Muscle of back (tissue), 11 donors: ENCODE measurements around the gene COL15A1. TPM values are rescaled to one million over a fixed set of nuclear protein-coding genes. Genes with fewer than 3 reads are reported as not detected.
"Not testable (repeated sequence)": the region's sequence is repeated elsewhere in the genome, so short reads cannot be mapped to it uniquely, and the experiment has no call there.

ENCODE experiments used
- DNase-seq, 3 donors: peaks; one replicate each; pipeline versions ENCODE4 v3.0.0 to v3.0.0-alpha.2; 2013
- polyA plus RNA-seq, 10 donors: library from polyadenylated mRNA; unstranded; fragments of 120-200 nt; gene quantifications; one replicate each; pipeline ENCODE4 v1.2.1, GENCODE V29; 2013; ENCODE audit not compliant: insufficient read length in 10 of 10

Gene COL15A1
- polyA plus RNA-seq, 10 donors = 167 to 233 (median 202) TPM

- not testable (repeated sequence) for DNase-seq
Measured at GRCh38 chr9:99010393-99010792, 66.7 kb downstream of the COL15A1 start.

DNA sequence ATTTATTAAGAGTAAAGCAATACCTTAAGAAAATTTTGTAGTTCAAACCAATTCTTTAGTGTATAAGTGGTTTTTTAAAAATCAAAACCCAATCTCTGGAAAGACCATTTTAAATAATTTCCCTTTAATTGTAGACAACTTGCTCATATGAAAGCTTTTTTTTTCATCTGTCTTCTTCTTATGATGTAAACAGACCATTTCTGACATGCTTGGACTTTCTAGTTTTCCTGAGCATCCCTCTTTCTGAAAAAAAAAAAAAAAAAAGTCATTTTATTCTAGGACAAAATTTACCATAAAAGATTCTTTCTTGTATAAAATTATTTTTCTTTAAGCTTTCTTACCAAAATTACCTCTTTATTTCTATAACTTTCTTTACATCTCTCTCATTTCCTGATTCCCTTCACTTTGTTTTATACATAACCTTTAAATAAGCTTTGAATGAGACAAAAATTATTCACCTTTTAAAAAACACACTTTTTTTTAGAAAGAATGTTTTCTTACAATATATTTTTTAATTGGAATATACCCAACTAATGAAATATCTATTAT is 67.5 kb downstream of the COL15A1 start:
- no peak for DNase-seq

- DNase-seq = no peak
Measured at GRCh38 chr9:99012957-99013512, 69.3 kb downstream of the COL15A1 start.

DNA sequence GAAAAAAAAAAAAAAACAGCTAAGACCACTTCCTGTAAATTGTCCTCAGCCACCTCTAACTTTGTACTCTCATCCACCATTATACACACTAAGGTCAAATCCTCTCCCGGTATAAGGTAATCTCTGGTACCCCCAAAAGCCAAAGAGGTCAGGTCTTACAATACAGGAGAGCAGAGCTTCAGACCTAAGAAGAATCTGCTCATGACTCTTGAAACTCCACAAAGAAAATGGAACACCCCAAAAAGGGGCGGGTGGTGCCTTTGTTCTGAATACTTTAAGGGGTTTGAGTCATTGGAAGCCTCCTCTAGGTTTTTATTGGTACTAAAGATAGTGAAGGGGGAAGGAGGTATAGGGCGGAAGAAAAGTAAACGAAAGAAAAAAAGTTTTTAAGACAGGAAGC is 69.8 kb downstream of the COL15A1 start:
- DNase-seq = no peak

GRCh38 chr9:99015448-99015847 is 71.7 kb downstream of the COL15A1 start:
- DNase-seq = no peak

DNA sequence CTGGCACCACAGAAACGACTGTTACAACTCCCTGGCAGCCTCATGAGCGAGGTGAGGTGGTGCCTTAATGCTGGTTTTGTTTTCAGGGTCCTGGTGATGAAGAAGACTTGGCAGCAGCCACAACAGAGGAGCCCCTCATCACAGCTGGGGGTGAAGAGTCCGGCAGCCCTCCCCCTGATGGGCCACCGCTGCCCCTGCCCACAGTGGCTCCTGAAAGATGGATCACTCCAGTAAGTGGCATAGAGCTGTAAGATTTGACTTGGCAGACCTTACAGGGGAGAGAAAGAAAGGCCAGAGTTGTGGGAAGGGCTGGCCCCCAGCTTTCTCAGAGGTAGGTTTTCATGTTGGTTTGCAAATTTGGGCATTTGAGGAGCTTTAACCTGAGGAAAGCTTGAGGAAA is 72.2 kb downstream of the COL15A1 start:
- DNase-seq = no peak

GRCh38 chr9:99016681-99017387 is 73.1 kb downstream of the COL15A1 start:
- no peak for DNase-seq

DNA sequence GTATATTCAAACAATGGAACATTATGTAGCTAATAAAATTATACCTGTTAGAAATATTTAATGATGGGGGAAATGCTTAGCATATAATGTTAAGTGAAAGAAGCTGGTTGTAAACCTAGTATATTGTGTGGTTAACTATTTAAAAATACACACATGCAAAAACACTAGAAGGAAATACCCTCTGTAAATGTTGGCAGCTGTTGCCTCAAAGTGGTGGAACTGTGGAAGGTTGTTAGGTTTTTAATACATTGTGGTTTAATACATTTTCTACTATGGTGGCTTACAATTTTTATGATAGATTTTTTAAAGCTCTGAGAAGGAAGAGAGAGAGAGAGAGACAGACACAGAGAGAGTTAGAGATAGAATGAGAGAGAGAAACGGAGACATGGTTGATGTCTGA is 74.9 kb downstream of the COL15A1 start:
- no peak for DNase-seq

- peak in 1 of 3 donors; percentile 89 for DNase-seq
Measured at GRCh38 chr9:99019510-99020331, 76.0 kb downstream of the COL15A1 start.

DNA sequence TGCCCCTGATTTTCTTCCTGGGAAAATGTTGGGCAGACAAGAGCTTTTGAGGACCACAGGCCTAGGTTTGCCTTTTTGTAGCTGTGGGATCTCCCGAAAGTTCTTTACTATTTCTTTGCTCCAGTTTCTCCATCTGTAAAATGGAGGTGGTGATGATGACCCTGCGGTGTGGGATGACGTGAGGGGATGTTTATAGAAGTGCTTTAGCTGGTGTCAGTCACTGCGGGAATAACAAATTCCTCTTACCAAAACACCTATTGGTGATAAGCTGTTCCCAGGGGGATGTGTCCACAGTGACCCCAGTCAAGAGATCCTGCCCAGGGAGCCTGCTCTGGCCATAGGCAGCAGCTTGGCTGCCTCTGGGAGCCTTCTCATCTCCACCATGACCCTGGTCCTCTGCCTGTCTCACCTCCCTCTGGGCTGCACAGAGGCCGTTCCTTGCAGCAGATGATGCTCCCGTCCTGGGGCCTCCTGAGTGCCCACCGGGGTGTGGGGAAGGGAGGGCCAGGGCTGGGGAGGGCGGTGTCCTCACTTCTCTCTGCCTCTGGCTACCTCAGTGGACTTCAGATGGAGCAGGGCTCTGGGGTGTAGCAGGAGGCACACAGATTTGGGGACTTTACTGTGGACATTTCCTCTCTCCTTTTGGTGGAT is 77.2 kb downstream of the COL15A1 start:
- DNase-seq = no peak

GRCh38 chr9:99021512-99021911 is 77.8 kb downstream of the COL15A1 start:
- DNase-seq = no peak

- peak in 2 of 3 donors; percentile 39 to 63 for DNase-seq
Measured at GRCh38 chr9:99023231-99023630, 79.5 kb downstream of the COL15A1 start.

DNA sequence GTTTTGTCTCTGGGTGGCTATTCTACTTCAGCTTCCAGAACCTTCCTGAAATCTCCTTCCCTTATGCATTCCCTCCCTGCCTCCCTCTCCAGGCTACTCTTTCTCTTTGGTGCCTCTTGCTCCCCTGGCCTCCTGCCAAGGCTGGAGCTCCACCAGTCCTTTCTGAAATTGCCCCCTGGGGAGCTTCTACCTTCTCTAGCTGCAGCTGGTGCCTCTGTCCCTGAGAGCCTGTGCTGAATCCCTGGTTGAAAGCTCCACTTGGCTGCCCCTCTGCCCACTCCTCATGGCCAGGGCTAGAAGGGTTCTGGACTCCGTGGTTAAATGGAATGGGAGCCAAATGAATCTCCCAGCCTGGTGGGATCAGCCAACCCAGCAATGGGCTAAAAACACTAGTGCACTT is 80.1 kb downstream of the COL15A1 start:
- peak; percentile 21 to 40 (median 38) for DNase-seq

DNA sequence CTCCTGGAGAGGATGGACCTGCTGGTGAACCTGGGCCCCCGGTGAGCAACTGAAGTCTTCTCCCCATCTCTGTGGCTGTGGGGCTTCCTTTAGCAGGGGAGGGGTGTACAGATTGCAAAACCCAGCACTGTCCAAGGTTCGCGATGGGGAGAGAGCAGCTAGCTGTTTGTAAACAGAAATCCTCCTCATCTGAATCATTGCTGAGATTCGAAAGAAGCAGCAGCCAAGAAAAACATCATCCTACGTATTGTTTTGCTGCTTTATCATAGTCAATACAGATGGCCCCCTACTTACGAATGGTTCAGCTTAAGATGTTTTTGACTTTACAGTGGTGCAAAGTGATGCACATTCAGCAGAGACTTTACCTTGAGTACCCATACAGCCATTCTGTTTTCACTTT is 81.3 kb downstream of the COL15A1 start:
- DNase-seq = no peak

DNA sequence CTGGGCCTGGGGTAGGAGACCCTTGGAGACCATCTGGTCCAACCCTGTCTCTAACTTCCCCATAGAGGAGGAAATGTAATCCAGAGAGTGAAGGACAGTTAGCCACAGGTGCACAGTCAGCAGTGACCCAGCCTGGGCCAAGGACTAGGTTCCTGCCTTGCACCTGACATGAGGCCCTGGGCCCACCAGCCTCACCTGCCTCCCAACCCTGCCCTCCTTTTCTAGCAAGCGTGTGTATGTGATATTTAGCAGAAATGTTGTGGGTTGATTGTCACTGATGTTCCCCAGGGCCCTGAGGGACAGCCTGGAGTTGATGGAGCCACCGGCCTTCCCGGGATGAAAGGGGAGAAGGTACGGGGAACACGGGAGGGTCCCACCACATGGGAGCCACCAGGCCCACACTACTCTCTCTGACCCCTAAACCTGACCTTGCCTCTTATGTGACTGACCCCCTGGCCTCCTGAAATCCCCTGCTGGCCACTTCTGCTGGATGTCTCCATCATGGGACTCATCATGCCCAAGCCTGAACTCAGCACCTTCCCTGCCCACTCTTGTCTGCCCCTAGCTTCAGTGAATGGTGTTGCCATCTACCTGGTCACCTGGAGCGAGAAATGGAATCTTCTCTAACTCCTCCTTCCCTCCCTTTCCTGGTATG is 82.0 kb downstream of the COL15A1 start:
- DNase-seq = no peak

- no peak for DNase-seq
Measured at GRCh38 chr9:99026271-99026955, 82.7 kb downstream of the COL15A1 start.

- DNase-seq = no peak
Measured at GRCh38 chr9:99026956-99027298, 83.2 kb downstream of the COL15A1 start.

DNA sequence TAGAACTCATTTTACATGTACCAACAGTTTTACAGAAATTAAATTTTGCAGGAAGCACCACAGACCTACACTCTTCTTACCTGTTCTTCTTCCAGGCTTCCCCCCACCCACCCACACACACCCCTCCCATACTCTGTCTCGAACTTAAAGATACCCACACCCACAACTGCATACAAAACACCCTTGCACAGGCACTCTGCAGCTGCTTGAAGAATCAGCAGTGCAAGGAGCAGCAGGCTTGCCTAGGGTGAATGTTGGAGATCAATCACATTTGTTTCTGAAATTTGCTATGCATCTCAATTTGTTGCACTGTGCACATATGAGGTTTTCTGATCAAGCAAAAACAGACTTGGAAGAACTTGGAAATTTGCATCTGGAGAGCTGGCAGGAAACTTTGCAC is 83.7 kb downstream of the COL15A1 start:
- no peak for DNase-seq

DNA sequence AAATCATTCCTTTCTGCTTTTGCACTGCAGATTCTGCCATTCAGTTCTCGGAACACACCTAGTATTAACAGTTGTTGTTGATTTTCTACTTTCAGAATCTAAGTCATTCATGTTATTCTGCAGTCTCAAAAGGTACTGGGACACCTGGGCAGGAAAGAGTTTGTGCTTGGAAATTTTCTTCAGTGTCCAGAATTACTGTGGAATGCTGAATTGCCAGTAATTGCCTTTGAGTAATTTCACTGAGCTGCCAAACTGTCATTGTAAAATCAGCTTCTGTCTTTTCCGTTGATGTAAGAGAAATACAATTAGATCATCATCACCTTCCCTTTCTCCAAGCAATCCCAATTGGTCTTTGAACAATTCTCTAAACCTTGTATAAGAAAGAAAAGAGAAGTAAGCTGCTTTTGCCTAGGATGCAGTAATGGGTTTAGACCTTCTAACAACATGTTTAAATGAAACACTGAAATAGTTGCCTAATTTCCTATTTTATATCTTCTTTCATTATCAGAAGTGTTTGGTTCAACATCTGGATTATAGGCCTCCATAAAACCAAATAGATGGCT is 85.5 kb downstream of the COL15A1 start:
- no peak for DNase-seq

- DNase-seq = peak in 1 of 3 donors; percentile 94
Measured at GRCh38 chr9:99030092-99030511, 86.4 kb downstream of the COL15A1 start.
